ENCODE data around the gene H2BW2.

Gene H2BW2

GRCh38 chrX:104084063-104084462 is 44.3 kb downstream of the H2BW2 start:
- no peak for DNase-seq (ENCODE audit: low read depth in 1 of 2, low spot score in 1 of 2)
- in situ Hi-C loops (cut with HindIII; ENCODE audit: low pct_unique_long_range_greater_than_20kb, low sequenced_read_pairs): no loop called here
- no peak for TF ChIP-seq JUND (IDR thresholded peaks at IDR 0.05; ENCODE audit: low read depth)

GRCh38 chrX:104084534-104085277 is 45.0 kb downstream of the H2BW2 start:
- DNase-seq (ENCODE audit: low read depth in 1 of 2, low spot score in 1 of 2): no peak
- TF ChIP-seq JUND (IDR thresholded peaks at IDR 0.05; ENCODE audit: low read depth): no peak
- in situ Hi-C loops (cut with HindIII; ENCODE audit: low pct_unique_long_range_greater_than_20kb, low sequenced_read_pairs): no loop called here

GRCh38 chrX:104085477-104085876 is 45.7 kb downstream of the H2BW2 start:
- DNase-seq (ENCODE audit: low read depth in 1 of 2, low spot score in 1 of 2): no peak
- in situ Hi-C loops (cut with HindIII; ENCODE audit: low pct_unique_long_range_greater_than_20kb, low sequenced_read_pairs): no loop called here
- no peak for TF ChIP-seq JUND (IDR thresholded peaks at IDR 0.05; ENCODE audit: low read depth)

GRCh38 chrX:104085919-104086318 is 46.2 kb downstream of the H2BW2 start:
- in situ Hi-C loops (cut with HindIII; ENCODE audit: low pct_unique_long_range_greater_than_20kb, low sequenced_read_pairs): no loop called here
- no peak for TF ChIP-seq JUND (IDR thresholded peaks at IDR 0.05; ENCODE audit: low read depth)
- no peak for DNase-seq (ENCODE audit: low read depth in 1 of 2, low spot score in 1 of 2)

Measured in T47D (cell line).